H9 (cell line): ENCODE measurements around the gene ANKMY2. TPM values are rescaled to one million over a fixed set of nuclear protein-coding genes. Genes with fewer than 3 reads are reported as not detected.

Source experiments
- DNase-seq: peaks from one replicate; pipeline ENCODE4 v3.0.0-alpha.2; 2017
- H2AFZ ChIP-seq: one replicate; pipeline ENCODE4 v1.6.1; 2013; ENCODE audit warnings: mild to moderate bottlenecking, low read length, control low read depth, moderate library complexity
- H2AK5ac ChIP-seq: 2 replicates; pipeline ENCODE4 v1.6.1; 2013; ENCODE audit warnings: low read length, control low read depth, mixed read lengths; ENCODE audit not compliant: insufficient read length
- H2BK120ac ChIP-seq: one replicate; pipeline ENCODE4 v1.6.1; 2013; ENCODE audit warnings: low read depth, mild to moderate bottlenecking, low read length, control low read depth, inconsistent platforms; ENCODE audit not compliant: poor library complexity, severe bottlenecking
- H2BK12ac ChIP-seq: 2 replicates; pipeline ENCODE4 v1.6.1; 2013; ENCODE audit warnings: low read length, control low read depth, mixed read lengths, low read depth; ENCODE audit not compliant: insufficient read length
- H2BK15ac ChIP-seq: 2 replicates; pipeline ENCODE4 v1.6.1; 2013; ENCODE audit warnings: low read depth, low read length, control low read depth
- H2BK20ac ChIP-seq: one replicate; pipeline ENCODE4 v1.6.1; 2013; ENCODE audit warnings: low read depth, mild to moderate bottlenecking, low read length, control low read depth, inconsistent platforms; ENCODE audit not compliant: poor library complexity, severe bottlenecking
- H2BK5ac ChIP-seq: 2 replicates; pipeline ENCODE4 v1.6.1; 2013; ENCODE audit warnings: low read length, control low read depth, mixed read lengths; ENCODE audit not compliant: insufficient read length
- H3K14ac ChIP-seq: 2 replicates; pipeline ENCODE4 v1.6.1; 2013; ENCODE audit warnings: low read length, control low read depth; ENCODE audit not compliant: insufficient read depth
- H3K18ac ChIP-seq: 2 replicates; pipeline ENCODE4 v1.6.1; 2013; ENCODE audit warnings: low read depth, mild to moderate bottlenecking, mixed read lengths, low read length, control low read depth; ENCODE audit not compliant: insufficient read length
- H3K23ac ChIP-seq: 2 replicates; pipeline ENCODE4 v1.6.1; 2013; ENCODE audit warnings: low read length, control low read depth, mixed read lengths, low read depth; ENCODE audit not compliant: insufficient read length
- H3K23me2 ChIP-seq: 2 replicates; pipeline ENCODE4 v1.6.1; 2013; ENCODE audit warnings: low read depth, mild to moderate bottlenecking, mixed read lengths, low read length, control low read depth; ENCODE audit not compliant: insufficient read length, poor library complexity, severe bottlenecking
- H3K27ac ChIP-seq: 2 replicates; pipeline ENCODE4 v1.5.1; 2013; ENCODE audit warnings: low read length, control low read depth, mixed read lengths, low read depth; ENCODE audit not compliant: insufficient read length
- H3K27me3 ChIP-seq: 2 replicates; pipeline ENCODE4 v1.6.1; 2013; ENCODE audit warnings: low read length, control low read depth, inconsistent platforms; ENCODE audit not compliant: insufficient read depth
- H3K4ac ChIP-seq: 2 replicates; pipeline ENCODE4 v1.6.1; 2013; ENCODE audit warnings: low read depth, mild to moderate bottlenecking, control low read depth, inconsistent platforms, low read length, moderate library complexity
- H3K4me1 ChIP-seq: 2 replicates; pipeline ENCODE4 v1.6.1; 2013; ENCODE audit warnings: low read length, control low read depth, inconsistent platforms; ENCODE audit not compliant: insufficient read depth
- H3K4me2 ChIP-seq: 2 replicates; pipeline ENCODE4 v1.6.1; 2013; ENCODE audit warnings: low read length, control low read depth, mixed read lengths; ENCODE audit not compliant: insufficient read length, insufficient read depth
- H3K56ac ChIP-seq: 2 replicates; pipeline ENCODE4 v1.6.1; 2013; ENCODE audit warnings: low read depth, mild to moderate bottlenecking, mixed read lengths, low read length, control low read depth; ENCODE audit not compliant: insufficient read length
- H3K79me1 ChIP-seq: 2 replicates; pipeline ENCODE4 v1.6.1; 2013; ENCODE audit warnings: low read depth, mild to moderate bottlenecking, moderate library complexity, low read length, control low read depth, inconsistent platforms; ENCODE audit not compliant: insufficient read depth, poor library complexity, severe bottlenecking
- H3K79me2 ChIP-seq: 2 replicates; pipeline ENCODE4 v1.6.1; 2013; ENCODE audit warnings: low read length, control low read depth, inconsistent platforms; ENCODE audit not compliant: insufficient read depth
- H3K9ac ChIP-seq: 2 replicates; pipeline ENCODE4 v1.6.1; 2013; ENCODE audit warnings: low read length, control low read depth, mixed read lengths; ENCODE audit not compliant: insufficient read length; ENCODE audit errors: extremely low read depth
- H3K9me3 ChIP-seq: one replicate; pipeline ENCODE4 v1.6.1; 2013; ENCODE audit warnings: low read depth, low read length, inconsistent platforms; ENCODE audit not compliant: control insufficient read depth
- H3T11ph ChIP-seq: one replicate; pipeline ENCODE4 v1.6.1; 2013; ENCODE audit warnings: mild to moderate bottlenecking, low read length, control low read depth, inconsistent platforms
- H4K20me1 ChIP-seq: one replicate; pipeline ENCODE4 v1.6.1; 2013; ENCODE audit not compliant: control insufficient read depth, insufficient read length, insufficient read depth
- H4K5ac ChIP-seq: 2 replicates; pipeline ENCODE4 v1.6.1; 2013; ENCODE audit warnings: low read depth, mild to moderate bottlenecking, mixed read lengths, low read length, control low read depth; ENCODE audit not compliant: insufficient read length
- H4K8ac ChIP-seq: replicated peaks from 2 replicates; pipeline ENCODE4 v1.6.1; 2013; ENCODE audit warnings: low read length, control low read depth, mixed read lengths, low read depth; ENCODE audit not compliant: insufficient read length
- H4K91ac ChIP-seq: 2 replicates; pipeline ENCODE4 v1.6.1; 2013; ENCODE audit warnings: low read depth, mild to moderate bottlenecking, moderate library complexity, mixed read lengths, low read length, control low read depth; ENCODE audit not compliant: insufficient read length
- H3K27ac Mint-ChIP-seq, 3 experiments: 2 replicates in 2 of 3; 3 replicates in 1 of 3; pipeline ENCODE4 v1.8.0; 2020 to 2021; ENCODE audit warnings: mixed read lengths in 3 of 3, mild to moderate bottlenecking in 1 of 3, moderate library complexity in 1 of 3
- H3K27me3 Mint-ChIP-seq: 2 replicates; pipeline ENCODE4 v1.8.0; 2021; ENCODE audit warnings: low read depth, mild to moderate bottlenecking, moderate library complexity, mixed read lengths
- H3K36me3 Mint-ChIP-seq, 3 experiments: 2 replicates in 2 of 3; 3 replicates in 1 of 3; pipeline ENCODE4 v1.8.0; 2020 to 2021; ENCODE audit warnings: low read depth in 3 of 3, mixed read lengths in 3 of 3; ENCODE audit not compliant: insufficient read depth in 1 of 3
- H3K4me1 Mint-ChIP-seq, 2 experiments: 2 replicates each; pipeline ENCODE4 v1.8.0; 2020; ENCODE audit warnings: mixed read lengths in 2 of 2
- H3K4me3 Mint-ChIP-seq, 2 experiments: 2 replicates in 1 of 2; 3 replicates in 1 of 2; pipeline ENCODE4 v1.8.0; 2020 to 2021; ENCODE audit warnings: mild to moderate bottlenecking in 2 of 2, mixed read lengths in 2 of 2, moderate library complexity in 1 of 2
- H3K9me3 Mint-ChIP-seq, 2 experiments: 2 replicates in 1 of 2; 3 replicates in 1 of 2; pipeline ENCODE4 v1.8.0; 2020; ENCODE audit warnings: mild to moderate bottlenecking in 2 of 2, mixed read lengths in 2 of 2, moderate library complexity in 1 of 2
- CTCF ChIP-seq: fragments of 200-600 bp; sonication (generic); conservative IDR thresholded peaks from 3 replicates; pipeline ENCODE4 v1.8.0; 2021; ENCODE audit warnings: antibody characterized with exemption, mild to moderate bottlenecking
- total RNA-seq: library from RNA; stranded (reverse); gene quantifications from 2 replicates; pipeline ENCODE4 v1.2.1, GENCODE V29; 2021

Gene ANKMY2
- total RNA-seq, 1 experiment from 2014 or later, result 12.7 TPM

- no peak overlapping the region for H3K14ac ChIP-seq
- no peak overlapping the region for H2BK120ac ChIP-seq
- H3K9me3 ChIP-seq, result no peaks in the 10 kb centered on the region
- H2AK5ac ChIP-seq, result no peak overlapping the region
- H3K23ac ChIP-seq, result no peak overlapping the region
- H3K27me3 ChIP-seq, result no peaks in the 10 kb centered on the region
- no peaks in the 10 kb centered on the region for H3K23me2 ChIP-seq
- peaks cover 15% of the 10 kb centered on the region; the same call in 1 of the 2 replicates for H3K79me2 ChIP-seq
- H3K27ac ChIP-seq, result no peak overlapping the region
- no peak overlapping the region for H2AFZ ChIP-seq
- Mint-ChIP-seq H3K4me3 (no peak overlapping the region), H3K4me1 (peaks cover 20 to 26% of the 10 kb centered on the region in 2 experiments), H3K27ac (no peak overlapping the region; a peak in 1 of 7 replicates), H3K9me3 (no peaks in the 10 kb centered on the region), H3K36me3 (peaks cover 0 to 2% (median 0%) of the 10 kb centered on the region in 3 experiments; a peak in 1 of 7 replicates), H3K27me3 (no peaks in the 10 kb centered on the region)
- peaks cover 2% of the 10 kb centered on the region; the same call in 1 of the 2 replicates for H3K4me1 ChIP-seq
- H2BK15ac ChIP-seq, result no peak overlapping the region
- no peak overlapping the region for H4K91ac ChIP-seq
- no peak overlapping the region for H4K5ac ChIP-seq
- H3K18ac ChIP-seq, result no peak overlapping the region
- no peaks in the 10 kb centered on the region for H4K20me1 ChIP-seq
- H2BK5ac ChIP-seq, result no peak overlapping the region
- no peak overlapping the region for H4K8ac ChIP-seq
- TF ChIP-seq CTCF, result no peak
- no peak overlapping the region for H2BK12ac ChIP-seq
- no peak for DNase-seq
- H3T11ph ChIP-seq, result no peak overlapping the region
- no peak overlapping the region for H3K4me2 ChIP-seq
- no peaks in the 10 kb centered on the region for H3K79me1 ChIP-seq
- H3K4ac ChIP-seq, result no peak overlapping the region
- H3K56ac ChIP-seq, result no peak overlapping the region
- no peak overlapping the region for H3K9ac ChIP-seq
- no peak overlapping the region for H2BK20ac ChIP-seq
Measured at GRCh38 chr7:16655394-16655793, 9.8 kb upstream of the ANKMY2 start.
